Endothelial cell of umbilical vein (primary cell): Measurements from ENCODE around the gene ZBTB20. TPM values are rescaled to one million over a fixed set of nuclear protein-coding genes. Genes with fewer than 3 reads are reported as not detected.

ENCODE experiments used
- Bru-seq: library from RNA; stranded (reverse); fragments of 400-500 nt; gene quantifications from one replicate; lab custom pipeline; 2021; lab: Mats Ljungman, UMichigan
- BruChase-seq, 2 experiments: library from RNA; stranded (reverse); fragments of 400-500 nt; gene quantifications; one replicate each; lab custom pipeline; 2021; lab: Mats Ljungman, UMichigan
- BruUV-seq: library from RNA; stranded (reverse); fragments of 400-500 nt; replicated peaks from 2 replicates; lab custom pipeline; 2021; lab: Mats Ljungman, UMichigan
- CTCF ChIA-PET: fragments of 300-600, 350-600 bp; sonication (Branson Sonifier 250); formaldehyde crosslinking; loops from one replicate; lab custom pipeline; 2021; ENCODE audit warnings: antibody characterized with exemption, inconsistent platforms; lab: Charles Lee
- POLR2A ChIA-PET: fragments of 300-600, 350-600 bp; sonication (Branson Sonifier 250); formaldehyde crosslinking; loops from one replicate; lab custom pipeline; 2021; ENCODE audit warnings: antibody characterized with exemption, inconsistent platforms; lab: Charles Lee
- DNase-seq: peaks from one replicate; pipeline ENCODE4 v3.0.0-alpha.2; 2011; ENCODE audit warnings: low read depth, low spot score
- FAIRE-seq: peaks from 2 replicates; lab custom pipeline; 2011; peaks lifted over from hg19 to GRCh38; lab: Jason Lieb, UNC
- H2AFZ ChIP-seq: 2 replicates; pipeline ENCODE4 v1.6.0; 2012; ENCODE audit warnings: low read depth, low read length, control low read depth, inconsistent platforms
- H3K27ac ChIP-seq: 2 replicates; pipeline ENCODE4 v1.5.1; 2011; ENCODE audit warnings: low read depth, mild to moderate bottlenecking, control low read depth, low read length, moderate library complexity; ENCODE audit not compliant: insufficient read depth
- H3K27me3 ChIP-seq, 2 experiments: 2 replicates each; pipeline versions ENCODE4 v1.6.0 to v1.6.1; 2011; ENCODE audit warnings: low read length in 2 of 2, mixed read lengths in 1 of 2; ENCODE audit not compliant: control insufficient read depth in 2 of 2, insufficient read depth in 2 of 2
- H3K36me3 ChIP-seq, 2 experiments: 2 replicates in 1 of 2; 3 replicates in 1 of 2; pipeline ENCODE4 v1.5.1; 2011; ENCODE audit warnings: low read length in 2 of 2, mild to moderate bottlenecking in 1 of 2, moderate library complexity in 1 of 2; ENCODE audit not compliant: control insufficient read depth in 2 of 2, insufficient read depth in 2 of 2; ENCODE audit errors: extremely low read depth in 1 of 2
- H3K4me1 ChIP-seq: 3 replicates; pipeline ENCODE4 v1.5.1; 2011; ENCODE audit warnings: mild to moderate bottlenecking, low read length; ENCODE audit not compliant: control insufficient read depth, insufficient read depth; ENCODE audit errors: extremely low read depth
- H3K4me2 ChIP-seq: 2 replicates; pipeline ENCODE4 v1.6.1; 2011; ENCODE audit warnings: low read length, control low read depth, mixed read lengths; ENCODE audit not compliant: insufficient read depth
- H3K4me3 ChIP-seq, 3 experiments: fragments of 200-600 bp in 1 of 3; sonication (generic), shearing (Covaris generic) in 1 of 3; replicated peaks in 1 of 3; 2 replicates each; pipeline ENCODE4 v1.5.1; 2011 to 2016; ENCODE audit warnings: control low read depth in 3 of 3, low read length in 3 of 3, mild to moderate bottlenecking in 2 of 3, inconsistent platforms in 1 of 3, low read depth in 1 of 3, moderate library complexity in 1 of 3; ENCODE audit not compliant: insufficient read depth in 1 of 3
- H3K79me2 ChIP-seq: 2 replicates; pipeline ENCODE4 v1.6.0; 2012; ENCODE audit warnings: low read length, inconsistent platforms; ENCODE audit not compliant: control insufficient read depth, insufficient read depth
- H3K9ac ChIP-seq: replicated peaks from 2 replicates; pipeline ENCODE3; 2011; ENCODE audit warnings: low read length, control low read depth; ENCODE audit not compliant: insufficient read depth; ENCODE audit errors: extremely low read depth
- H3K9me1 ChIP-seq: replicated peaks from 3 replicates; pipeline ENCODE4 v1.6.0; 2011; ENCODE audit warnings: mild to moderate bottlenecking, low read length; ENCODE audit not compliant: control insufficient read depth, insufficient read depth; ENCODE audit errors: extremely low read depth
- H3K9me3 ChIP-seq: replicated peaks from 2 replicates; pipeline ENCODE4 v1.5.1; 2012; ENCODE audit warnings: low read length, inconsistent platforms; ENCODE audit not compliant: control insufficient read depth, insufficient read depth
- H4K20me1 ChIP-seq: replicated peaks from 2 replicates; pipeline ENCODE3; 2011; ENCODE audit warnings: mild to moderate bottlenecking, low read length; ENCODE audit not compliant: control insufficient read depth, insufficient read depth; ENCODE audit errors: extremely low read depth
- EZH2 ChIP-seq: IDR thresholded peaks from 2 replicates; pipeline ENCODE4 v1.6.1; 2012; ENCODE audit warnings: borderline replicate concordance, low read depth, mild to moderate bottlenecking, moderate library complexity, low read length, inconsistent platforms; ENCODE audit not compliant: severe bottlenecking
- FOS ChIP-seq: IDR thresholded peaks from 2 replicates; pipeline ENCODE4 v1.6.1; 2011; ENCODE audit warnings: mild to moderate bottlenecking, low read length, moderate library complexity, borderline replicate concordance; ENCODE audit not compliant: insufficient read depth
- POLR2A ChIP-seq: IDR thresholded peaks from 2 replicates; pipeline ENCODE4 v1.6.1; 2012; ENCODE audit warnings: low read depth, mild to moderate bottlenecking, control low read depth, low read length
- dilution Hi-C: fragments of 300-500 bp; cut with MboI; formaldehyde crosslinking; loops from one replicate; pipeline ENCODE4 v1.15.0; 2019; ENCODE audit warnings: low sequenced_read_pairs; ENCODE audit not compliant: extremely low pct_ligation_motif_present
- intact Hi-C: fragments of 100-400 bp; cut with micrococcal nuclease; formaldehyde crosslinking; loops from one replicate; pipeline ENCODE4 v1.10.0; 2022
- long read RNA-seq: library from polyadenylated mRNA; stranded (forward); transcript quantifications from one replicate; pipeline ENCODE4 v2.0.0, GENCODE V29; 2021
- polyA minus RNA-seq, 3 experiments: library from RNA; depleted of rRNA, polyadenylated mRNA; stranded (reverse); fragments of >200 nt; gene quantifications; 1 replicate in 1 of 3; 2 replicates in 2 of 3; pipeline ENCODE4 v1.2.3, GENCODE V29; 2011
- polyA plus RNA-seq, 4 experiments: library from polyadenylated mRNA; depleted of rRNA in 3 of 4; stranded (reverse) in 3 of 4; unstranded in 1 of 4; fragments of >200 nt; gene quantifications; 2 replicates each; pipeline versions ENCODE4 v1.2.1 to v1.2.3, GENCODE V29; 2011 to 2012; ENCODE audit warnings: missing spikeins in 1 of 4
- total RNA-seq: library from RNA; stranded (reverse); gene quantifications from 2 replicates; pipeline ENCODE4 v1.2.3, GENCODE V29; 2021

ZBTB20 gene
- total RNA-seq (18.6 and 20.5 TPM in 2 replicates), polyA plus RNA-seq (2.1 and 4.1 TPM in 2 replicates), polyA minus RNA-seq (53.9 and 59.6 TPM in 2 replicates), Bru-seq, nascent RNA (percentile 72 among the genes with signal in this experiment), BruChase-seq, experiment 1, labeled RNA remaining after a 6-hour chase (percentile 48 among the genes with signal in this experiment), BruChase-seq, experiment 2, labeled RNA remaining after a 2-hour chase (percentile 59 among the genes with signal in this experiment)
- polyA plus RNA-seq (2011; cell fraction: cytosol; rRNA removed), result 2.0 and 11.1 TPM in 2 replicates
- polyA plus RNA-seq (2011; cell fraction: nucleus; rRNA removed), result 10.8 and 13.9 TPM in 2 replicates
- polyA plus RNA-seq (2012), result 1.3 and 1.7 TPM in 2 replicates
- polyA minus RNA-seq (2011; cell fraction: cytosol; rRNA and poly(A)+ RNA removed), result 20.3 TPM
- 105 and 123 TPM in 2 replicates for polyA minus RNA-seq (2011; cell fraction: nucleus; rRNA and poly(A)+ RNA removed)
- long read RNA-seq, partial matches to known transcripts, result 1 of 11 reads
- long read RNA-seq, other reads (novel, unspliced or antisense), result 8 of 11 reads

- peak; percentile 76 for DNase-seq
- intact Hi-C loops (loop anchor here (1.0 to 5.0 kb wide), 16 partner anchors 38 to 1782 kb away; partner anchors contain the start of genes ATP6V1A, NAA50 and USF3), dilution Hi-C loops (no loop called here)
- no peaks in the 10 kb centered on the region for H3K36me3 ChIP-seq
- TSS peak; percentile 74 for BruUV-seq
- POLR2A ChIA-PET, result interaction anchor here (0.6 to 1.1 kb wide), 4 partner anchors 22 to 763 kb away, joined by 3 to 4 read pairs (median 4); no protein-coding TSS in a partner anchor
- no peaks in the 10 kb centered on the region for H3K9me1 ChIP-seq
- peak within 1 kb of the TSS; percentile 97 for H3K27ac ChIP-seq
- H4K20me1 ChIP-seq, result no peaks in the 10 kb centered on the region
- CTCF ChIA-PET, result interaction anchor here (0.8 to 2.2 kb wide), 11 partner anchors 9 to 856 kb away, joined by 3 to 9 read pairs (median 4); no protein-coding TSS in a partner anchor
- H3K79me2 ChIP-seq, result no peaks in the 10 kb centered on the region
- peak within 1 kb of the TSS; percentile 98 for H3K9ac ChIP-seq
- peak within 1 kb of the TSS; percentile 95 for H2AFZ ChIP-seq
- H3K4me1 ChIP-seq, result peaks cover 6% of the 10 kb centered on the region
- peak within 1 kb of the TSS; percentile 81 to 96 (median 93) for H3K4me3 ChIP-seq
- peak within 1 kb of the TSS; percentile 95 for H3K4me2 ChIP-seq
- no peaks in the 10 kb centered on the region for H3K27me3 ChIP-seq
- FAIRE-seq, result no peak
- no peaks in the 10 kb centered on the region for H3K9me3 ChIP-seq
- TF ChIP-seq POLR2A, result peak; percentile 65
- TF ChIP-seq FOS, result no peak
- no peak for TF ChIP-seq EZH2
Observed at GRCh38 chr3:115146418-115147328, at the start of gene ZBTB20. TSS of gene ZBTB20 (minus strand) at chr3:115147288.
